Tibial nerve (tissue), 3 donors: ENCODE measurements around the gene MSL2.

ENCODE experiments used
- CTCF ChIP-seq, 5 experiments: fragments of 200-600 bp in 3 of 5; fragments of 450-650 bp in 2 of 5; sonication (generic) in 3 of 5; IDR thresholded peaks; one replicate each; pipeline ENCODE4 v1.5.1; 2016 to 2019; ENCODE audit warnings: antibody characterized with exemption in 5 of 5, mild to moderate bottlenecking in 3 of 5, moderate library complexity in 2 of 5
- POLR2A ChIP-seq, 2 donors: fragments of 450-650 bp; IDR thresholded peaks; one replicate each; pipeline ENCODE4 v1.6.1; 2017; ENCODE audit warnings: antibody characterized with exemption in 2 of 2, mild to moderate bottlenecking in 2 of 2, moderate library complexity in 2 of 2

DNA sequence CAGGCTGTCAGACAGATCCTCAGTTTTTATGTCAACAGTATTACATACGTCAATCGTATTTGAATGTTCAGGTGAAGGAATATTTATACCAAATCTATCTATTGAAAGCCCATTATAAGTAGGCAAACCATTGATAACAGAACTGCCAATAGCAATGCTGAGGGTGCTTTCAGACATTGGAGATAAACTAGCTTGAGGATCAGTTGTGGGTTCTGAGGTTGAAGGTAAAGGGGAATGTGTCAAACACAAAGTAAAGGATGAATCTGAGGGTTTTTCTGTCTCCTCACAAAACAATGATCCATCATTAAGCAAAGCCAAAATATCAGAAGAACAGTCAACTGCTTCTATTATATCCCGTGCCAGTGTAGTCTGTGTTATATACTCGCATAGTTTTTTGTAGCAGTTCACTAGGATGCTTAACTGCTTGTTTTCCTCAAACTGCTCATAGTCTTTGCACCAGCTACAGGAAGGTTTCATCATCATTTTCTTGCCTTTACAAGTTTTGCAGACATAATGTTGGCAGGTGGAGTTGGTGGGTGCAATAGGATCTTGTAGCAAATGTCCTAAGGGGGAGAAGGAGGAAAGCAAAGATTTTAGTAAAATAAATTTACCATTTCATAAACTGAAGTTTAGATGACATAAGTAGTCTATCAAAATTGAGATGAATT, 43.8 kb downstream of the MSL2 start:
- TF ChIP-seq CTCF (IDR thresholded peaks at IDR 0.05) (no peak), POLR2A (IDR thresholded peaks at IDR 0.05) (no peak)
